Activated CD4-positive, alpha-beta T cell treated with anti-CD3 and anti-CD28 coated beads for 48 hours (primary cell): ENCODE results near the gene USP32.
A peak's percentile ranks its signal among the peaks of the same experiment; 100 is the strongest.

Experiments
- DNase-seq: peaks from one replicate; pipeline ENCODE4 v3.0.0-alpha.2; 2020

Gene USP32

GRCh38 chr17:60149691-60150582, 242.0 kb downstream of the USP32 start, which contains the start of gene CA4:
CA4 (plus strand) TSS chr17:60149973; CDS start chr17:60150035, 62 bp downstream.
- no peak for DNase-seq

- DNase-seq: no peak
These were observed 243.6 kb downstream of the USP32 start for GRCh38 chr17:60148373-60148772.

- DNase-seq: no peak
These were observed 244.2 kb downstream of the USP32 start for GRCh38 chr17:60147553-60148223.

- no peak for DNase-seq
These were observed 245.7 kb downstream of the USP32 start for GRCh38 chr17:60146206-60146605.

- no peak for DNase-seq
These were observed 246.7 kb downstream of the USP32 start for GRCh38 chr17:60145006-60145935.

GRCh38 chr17:60142872-60143499, 248.9 kb downstream of the USP32 start:
- peak; percentile 89 for DNase-seq

- no peak for DNase-seq
These were observed 250.6 kb downstream of the USP32 start for GRCh38 chr17:60141111-60142018.

- DNase-seq: peak; percentile 71
These were observed 252.3 kb downstream of the USP32 start for GRCh38 chr17:60139438-60140285.

- DNase-seq: no peak
These were observed 253.0 kb downstream of the USP32 start for GRCh38 chr17:60138769-60139437.

- DNase-seq: no peak
These were observed 254.2 kb downstream of the USP32 start for GRCh38 chr17:60137731-60138130.

- no peak for DNase-seq
These were observed 255.8 kb downstream of the USP32 start for GRCh38 chr17:60135951-60136666.

- DNase-seq: peak; percentile 91
These were observed 256.6 kb downstream of the USP32 start for GRCh38 chr17:60135151-60135950.

- DNase-seq: peak; percentile 48
These were observed 257.4 kb downstream of the USP32 start for GRCh38 chr17:60134396-60135150.

- DNase-seq: no peak
These were observed 261.5 kb downstream of the USP32 start for GRCh38 chr17:60130466-60130865.

GRCh38 chr17:60129164-60129563, 262.8 kb downstream of the USP32 start:
- no peak for DNase-seq
